Erythroblast (primary cell): ENCODE measurements around the gene MTERF1.

Source experiments
- GATA1 ChIP-seq: IDR thresholded peaks from 2 replicates; pipeline ENCODE4 v1.6.1; 2011; ENCODE audit warnings: low read depth, mild to moderate bottlenecking, control low read depth, low read length, moderate library complexity
- POLR2A ChIP-seq: IDR thresholded peaks from 2 replicates; pipeline ENCODE4 v1.6.1; 2011; ENCODE audit warnings: mild to moderate bottlenecking, low read length

DNA sequence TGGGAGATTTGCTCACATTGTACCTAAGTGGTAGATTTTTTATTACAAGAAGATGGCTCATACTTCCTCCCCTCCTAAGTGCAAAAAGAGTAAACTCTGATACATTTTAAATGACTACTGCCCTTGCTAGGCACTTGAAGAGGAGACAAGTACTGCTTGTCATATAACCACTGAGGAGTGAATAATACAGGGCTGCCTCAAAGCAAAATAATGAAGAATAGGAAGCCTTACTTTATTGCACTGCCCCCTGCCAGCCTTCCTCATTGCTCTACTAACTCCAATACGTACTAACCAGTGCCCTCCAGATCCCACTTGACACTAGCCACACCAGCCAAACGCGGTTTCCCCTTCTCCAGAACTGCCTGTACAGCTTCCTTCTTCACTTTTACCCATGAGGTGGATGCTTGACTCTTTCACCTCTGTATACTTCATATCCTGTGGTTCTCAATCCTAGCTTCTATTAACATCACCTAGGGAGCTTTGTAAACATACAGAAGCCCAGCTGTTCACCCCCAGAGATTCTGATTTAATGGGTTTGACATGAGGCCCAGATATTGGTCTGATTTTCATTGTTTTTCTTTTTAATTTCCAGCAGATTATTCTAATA is 11.7 kb upstream of the MTERF1 start:
- TF ChIP-seq POLR2A (no peak), GATA1 (no peak)
